ENCODE measurements around the gene SPAG17.

The SPAG17 gene

DNA sequence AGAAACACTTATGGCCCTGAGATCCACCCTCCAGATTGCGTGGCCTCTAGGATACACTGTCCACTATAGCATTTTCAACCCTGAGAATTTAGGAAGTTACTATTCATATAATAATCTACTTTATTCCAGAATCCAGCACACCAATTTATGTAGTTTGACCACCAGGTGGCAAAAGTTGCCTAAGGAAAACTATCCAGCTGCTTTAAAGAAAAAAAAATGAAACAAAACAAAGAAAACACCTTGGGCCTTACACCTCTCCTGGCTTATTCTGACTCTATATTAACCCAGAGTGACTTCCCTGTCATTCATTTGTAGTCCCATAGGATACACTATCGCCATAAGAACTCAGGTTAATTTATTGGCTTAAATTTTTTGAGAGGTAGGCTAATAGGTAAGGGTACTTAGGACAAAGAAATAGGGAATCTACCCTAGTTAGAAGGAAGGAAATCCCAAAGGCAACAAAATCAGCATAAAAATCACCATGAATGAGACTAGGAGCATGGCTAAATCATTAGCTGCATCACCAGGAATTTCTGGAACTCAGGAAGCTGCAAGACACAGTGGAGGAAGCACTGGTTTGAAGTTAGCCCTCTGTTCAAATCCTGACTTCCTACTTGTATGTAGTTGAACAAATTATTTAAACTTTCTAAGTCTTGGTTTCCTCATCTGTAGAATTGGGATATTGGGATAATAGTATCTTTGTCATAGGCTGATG lies 107.5 kb downstream of the SPAG17 start:
- no peak for DNase-seq (ENCODE audit: low read depth in 2 of 2)

DNA sequence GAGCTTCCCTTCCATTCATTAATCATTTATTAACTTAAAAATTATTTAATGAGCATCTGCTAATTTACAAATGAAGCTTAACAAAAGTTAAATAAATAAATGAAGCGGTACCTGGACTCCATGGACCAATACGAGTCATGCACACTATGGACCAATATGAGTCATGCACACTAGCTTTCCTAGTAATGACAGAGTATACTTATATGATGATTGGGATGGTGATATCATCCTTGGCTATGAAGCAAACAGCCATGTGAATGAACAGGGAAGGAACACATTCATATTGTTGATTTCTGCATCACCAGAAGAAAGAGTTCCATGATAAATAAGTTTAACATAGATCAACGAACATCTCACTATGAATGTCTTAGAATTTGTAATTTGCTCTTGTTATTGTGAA lies 109.9 kb downstream of the SPAG17 start:
- peak in 1 of 2 experiments; percentile 20 for DNase-seq (ENCODE audit: low read depth in 2 of 2)

DNA sequence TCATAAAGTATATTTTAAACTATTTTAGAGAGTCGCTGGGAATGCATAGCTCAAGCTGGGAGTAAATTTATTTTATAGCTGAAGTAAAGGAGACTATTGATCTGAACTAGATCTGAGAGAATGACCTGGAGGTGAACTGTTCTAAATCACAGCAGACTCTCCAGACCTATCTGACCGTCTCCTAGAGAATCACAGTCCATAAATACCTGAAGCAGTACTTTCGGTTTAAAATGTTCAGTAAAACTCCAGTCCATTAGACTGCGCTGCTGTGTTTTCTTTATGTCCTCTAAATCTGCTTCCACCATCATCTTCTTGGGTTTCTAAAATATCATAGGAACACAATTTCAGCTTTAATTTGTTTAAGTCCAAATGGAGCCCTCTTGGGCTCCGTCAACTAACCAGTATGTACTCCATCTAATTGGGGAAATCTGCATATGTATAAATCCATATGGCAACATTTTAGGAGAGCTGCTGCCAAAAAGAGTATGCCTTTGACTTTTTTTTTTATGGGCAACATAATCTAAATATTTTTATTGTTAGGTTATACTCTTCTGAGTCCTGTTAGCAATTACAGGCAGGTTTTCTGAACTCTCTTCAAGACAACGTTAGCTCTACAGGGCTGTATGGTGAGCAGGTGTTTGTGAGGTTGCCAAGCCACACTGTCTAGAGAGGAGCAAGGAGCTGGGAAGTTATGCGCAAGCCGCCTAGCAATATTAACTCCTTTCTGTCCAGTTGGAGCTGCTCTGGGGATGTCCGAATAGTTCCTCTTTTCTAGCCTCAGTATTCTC lies 111.2 kb downstream of the SPAG17 start:
- DNase-seq (ENCODE audit: low read depth in 2 of 2) = peak; percentile 73 to 74

DNA sequence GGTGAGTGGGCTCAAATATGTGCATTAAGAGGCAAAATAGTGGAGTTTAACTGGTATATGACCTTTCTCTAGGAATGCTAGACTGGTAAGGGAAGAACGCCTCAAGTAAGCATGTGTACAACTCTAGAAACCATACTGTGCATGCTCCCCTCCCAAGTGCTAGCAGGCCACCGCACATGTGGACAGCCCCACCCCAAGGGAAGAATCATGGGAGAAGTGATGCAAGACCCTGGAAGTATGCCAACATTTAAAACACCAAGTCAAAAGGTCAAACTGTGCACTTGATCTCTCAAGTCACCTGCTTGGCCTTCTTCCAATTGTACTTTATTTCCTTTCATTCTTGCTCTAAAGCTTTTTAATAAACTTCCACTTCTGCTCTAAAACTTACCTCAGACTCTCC lies 135.0 kb downstream of the SPAG17 start:
- no peak for DNase-seq (ENCODE audit: low read depth in 2 of 2)

DNA sequence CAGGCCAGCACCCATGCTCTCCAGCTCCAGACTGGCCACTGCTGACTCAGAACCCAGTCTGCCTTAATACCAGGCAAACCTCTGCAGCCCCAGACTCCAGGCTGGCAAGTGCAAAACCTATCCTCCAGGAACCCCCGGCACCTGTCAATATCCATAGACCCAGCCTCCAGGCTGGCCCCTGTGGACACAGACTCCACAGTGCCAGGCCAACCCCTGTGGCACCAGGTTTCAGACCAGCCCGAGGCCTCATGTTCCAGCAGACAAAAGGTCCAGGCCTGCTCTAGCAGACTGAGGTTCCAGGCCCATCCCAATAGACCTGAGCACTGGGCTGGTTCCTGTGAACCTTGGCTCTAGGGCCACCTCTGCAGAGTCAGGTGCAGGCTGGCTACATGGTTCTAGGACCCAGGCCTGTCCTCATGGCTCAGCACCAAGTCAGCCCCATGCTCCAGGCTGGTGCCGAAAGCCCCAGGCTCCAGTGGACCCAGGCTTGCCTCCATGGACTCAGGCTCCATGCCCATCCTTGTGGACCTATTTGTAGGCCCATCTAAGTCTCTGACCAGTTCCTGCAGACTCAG lies 137.3 kb downstream of the SPAG17 start:
- DNase-seq (ENCODE audit: low read depth in 2 of 2) = no peak

DNA sequence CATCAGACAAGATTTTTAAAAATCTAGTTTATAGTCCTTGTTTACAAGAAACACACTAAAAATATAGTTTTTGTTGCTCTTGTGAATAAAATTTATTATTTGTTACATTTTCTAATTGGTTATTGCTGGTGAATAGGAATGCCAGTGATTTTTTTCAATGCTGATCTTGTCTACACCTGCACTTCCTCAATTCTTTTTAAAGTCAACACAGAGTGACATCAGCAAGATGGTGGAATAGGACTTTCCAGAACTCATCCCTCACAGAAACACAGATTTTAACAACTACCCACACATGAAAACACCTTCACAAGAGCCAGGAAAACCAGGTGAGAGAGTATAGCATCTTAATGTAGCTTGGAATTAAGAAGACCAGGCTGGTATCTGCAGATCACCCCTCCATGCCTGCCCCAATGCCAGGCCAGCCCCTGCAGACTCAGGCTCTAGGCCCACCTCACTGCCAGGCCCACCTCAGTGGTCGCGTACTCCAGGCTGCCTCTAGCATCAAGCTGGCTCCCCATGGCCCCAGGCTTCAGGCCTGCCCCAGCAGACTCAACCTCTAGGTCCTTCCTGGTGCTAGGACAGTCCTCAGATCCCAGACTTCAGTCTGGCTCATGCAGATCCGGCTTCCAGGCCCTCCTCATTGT lies 137.9 kb downstream of the SPAG17 start:
- no peak for DNase-seq (ENCODE audit: low read depth in 2 of 2)

DNA sequence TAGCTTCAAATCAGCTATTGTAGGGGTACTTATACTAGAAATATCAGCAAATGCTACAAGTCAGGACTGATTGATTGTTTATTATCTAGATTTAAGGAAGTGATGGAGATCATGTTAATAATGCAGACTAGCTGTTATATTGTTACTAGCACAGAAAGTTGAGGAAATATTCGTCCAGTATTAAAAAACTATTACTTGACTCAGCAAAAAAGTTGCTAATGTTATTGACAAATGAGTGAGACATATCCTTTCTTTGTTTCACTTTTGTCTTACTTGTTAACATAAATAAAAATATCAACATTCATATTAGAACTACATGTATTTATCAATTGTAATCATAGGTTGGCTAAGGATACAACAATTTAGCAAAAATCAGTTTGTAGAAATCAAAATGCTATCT lies 141.4 kb downstream of the SPAG17 start:
- no peak for DNase-seq (ENCODE audit: low read depth in 2 of 2)

DNA sequence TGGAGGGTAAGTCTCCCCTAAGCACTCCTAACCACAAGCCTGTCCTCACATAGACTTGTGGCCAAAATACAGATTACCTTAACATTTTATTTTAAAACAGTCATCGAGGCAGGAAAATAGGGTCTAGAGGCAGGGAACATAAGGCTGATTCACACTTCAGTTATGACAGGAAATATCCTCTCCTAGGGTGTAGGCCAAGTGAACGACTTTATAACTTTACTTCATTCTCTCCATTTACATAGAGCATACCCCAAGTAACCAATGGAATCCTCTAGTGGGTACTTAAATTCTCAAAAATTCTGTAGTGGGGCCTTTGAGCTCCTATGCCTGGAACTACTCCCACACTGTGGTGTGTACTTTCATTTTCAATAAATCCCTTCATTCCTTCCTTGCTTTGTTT lies 142.5 kb downstream of the SPAG17 start:
- peak; percentile 25 to 35 for DNase-seq (ENCODE audit: low read depth in 2 of 2)

DNA sequence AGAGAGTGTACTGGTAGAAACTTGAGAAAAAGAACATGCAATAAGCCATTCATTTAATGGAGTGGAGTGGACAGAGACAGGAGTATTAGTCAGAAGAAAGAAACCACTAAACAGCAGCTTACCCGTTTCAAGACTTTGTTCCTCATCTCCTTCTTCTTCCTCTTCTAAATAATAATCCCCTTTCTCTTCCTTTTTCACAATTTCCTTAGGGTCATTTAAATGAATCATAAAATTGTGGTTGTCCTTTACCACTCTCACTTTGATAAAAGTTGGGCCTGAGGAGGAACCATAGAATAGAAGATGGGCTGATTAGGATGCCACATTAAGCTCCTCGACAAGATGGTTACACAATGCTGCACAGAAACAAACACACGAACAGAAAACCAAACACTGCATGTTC lies 145.9 kb downstream of the SPAG17 start:
- DNase-seq (ENCODE audit: low read depth in 2 of 2) = no peak

DNA sequence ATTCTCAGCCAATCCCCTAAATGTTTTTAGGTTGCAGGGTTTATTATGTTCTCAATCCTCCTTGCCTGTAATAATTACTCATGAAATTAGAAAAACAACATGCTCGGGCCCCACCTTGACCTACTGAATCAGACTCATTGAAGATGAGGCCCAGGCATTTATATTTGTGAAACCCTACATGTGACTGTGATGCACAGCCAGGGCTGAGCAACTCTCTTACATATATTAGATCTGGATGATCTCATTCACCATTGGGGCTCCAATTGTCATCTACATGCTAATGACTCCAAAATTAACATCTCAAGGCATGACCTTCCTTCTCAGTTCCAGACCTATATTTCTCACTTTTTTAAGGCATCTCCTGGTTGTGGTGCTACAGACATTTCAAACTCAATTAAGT lies 152.1 kb downstream of the SPAG17 start:
- DNase-seq (ENCODE audit: low read depth in 2 of 2) = no peak

DNA sequence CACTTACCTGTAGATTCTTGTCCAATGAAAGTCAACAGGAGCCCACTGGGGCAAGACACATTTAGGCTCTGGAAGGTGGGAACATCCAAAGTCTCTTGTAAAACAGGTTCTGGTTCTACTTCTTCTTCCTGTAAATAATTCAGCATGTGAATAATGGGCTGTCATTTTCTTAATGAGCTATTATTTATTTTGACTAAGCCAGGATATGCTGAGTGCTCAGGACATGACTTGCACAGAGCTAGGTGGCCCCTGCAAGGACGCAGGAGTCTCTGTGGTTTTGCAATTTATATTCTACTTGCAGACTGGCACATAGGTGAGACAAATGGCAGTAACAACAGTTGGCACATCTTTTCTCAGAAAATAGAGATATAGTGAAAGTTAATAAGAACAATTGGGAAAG lies 156.8 kb downstream of the SPAG17 start:
- no peak for DNase-seq (ENCODE audit: low read depth in 2 of 2)

DNA sequence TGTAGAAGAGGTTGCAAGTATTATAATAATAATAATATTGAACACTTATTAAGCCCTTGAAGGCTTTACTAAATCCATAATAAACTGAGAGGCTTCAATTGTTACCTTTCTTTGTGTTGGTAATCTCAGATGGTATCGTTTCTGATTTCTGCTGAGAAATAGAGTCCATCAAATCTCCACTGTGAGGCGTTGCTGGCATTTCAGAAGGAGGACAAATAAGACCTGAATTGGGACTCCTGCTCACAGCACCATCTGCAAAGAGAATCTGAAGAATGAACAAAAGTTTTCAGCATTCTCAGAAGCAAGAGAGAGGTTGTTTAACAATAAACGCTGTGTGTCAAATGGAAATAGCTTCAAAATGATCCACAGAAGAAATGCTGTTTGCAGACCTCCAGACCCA lies 161.8 kb downstream of the SPAG17 start:
- no peak for DNase-seq (ENCODE audit: low read depth in 2 of 2)

DNA sequence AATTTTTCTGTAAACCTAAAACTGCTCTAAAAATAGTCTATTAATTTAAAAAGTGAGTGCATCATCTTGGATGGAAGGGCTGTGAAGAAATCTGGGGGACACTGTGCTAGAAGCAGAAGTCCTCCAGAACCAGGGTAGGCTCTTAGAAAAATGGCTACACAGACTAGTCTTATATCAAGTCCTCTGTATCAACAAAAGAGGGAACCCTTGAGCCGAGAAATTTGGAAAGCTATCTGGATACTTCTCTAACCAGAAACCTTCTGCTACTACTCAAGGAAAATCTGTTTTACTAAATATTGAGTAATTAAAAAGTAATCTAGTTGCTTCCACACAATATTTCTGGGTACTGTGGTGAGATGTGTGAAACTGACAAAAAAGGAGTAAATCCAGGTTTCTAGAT lies 163.4 kb downstream of the SPAG17 start:
- peak in 1 of 2 experiments; percentile 1 for DNase-seq (ENCODE audit: low read depth in 2 of 2)

DNA sequence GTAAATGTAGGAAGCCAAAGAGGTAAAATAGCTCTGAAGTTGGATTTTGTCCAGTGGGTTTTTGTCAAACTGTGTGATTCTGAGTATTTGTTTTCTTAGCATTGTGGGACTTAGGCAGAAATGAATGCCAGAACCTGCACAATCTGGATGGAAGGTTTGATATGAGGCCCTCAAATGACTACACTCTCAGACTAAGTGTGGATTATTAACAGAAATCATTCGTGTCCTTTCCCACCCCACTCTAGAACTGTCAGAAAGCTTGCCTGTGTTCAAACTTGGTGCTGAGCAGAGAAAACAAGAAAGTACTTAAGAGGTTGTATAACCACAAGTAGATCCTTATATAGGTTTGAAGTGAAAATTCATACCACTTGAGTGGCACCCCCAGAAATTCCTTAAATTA lies 167.0 kb downstream of the SPAG17 start:
- no peak for DNase-seq (ENCODE audit: low read depth in 2 of 2)

DNA sequence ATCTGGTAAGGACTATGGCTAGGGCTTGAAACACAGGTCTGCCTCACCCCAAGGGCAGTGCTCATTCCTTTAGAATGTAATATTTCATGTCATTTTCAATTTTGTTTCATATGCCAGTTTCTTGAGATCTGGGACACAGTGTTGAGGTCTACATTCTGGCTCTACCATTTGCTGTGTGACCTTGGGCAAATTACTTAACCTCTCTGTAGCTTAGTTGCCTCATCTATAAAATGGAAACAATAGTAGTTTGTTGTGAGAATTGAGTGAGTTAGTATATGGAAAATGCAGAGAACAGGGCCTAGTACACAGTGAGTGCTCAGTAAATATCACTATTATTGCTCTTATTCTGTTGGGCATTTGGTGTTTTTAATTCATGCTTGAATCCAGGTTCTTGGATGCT lies 171.1 kb downstream of the SPAG17 start:
- DNase-seq (ENCODE audit: low read depth in 2 of 2) = no peak

DNA sequence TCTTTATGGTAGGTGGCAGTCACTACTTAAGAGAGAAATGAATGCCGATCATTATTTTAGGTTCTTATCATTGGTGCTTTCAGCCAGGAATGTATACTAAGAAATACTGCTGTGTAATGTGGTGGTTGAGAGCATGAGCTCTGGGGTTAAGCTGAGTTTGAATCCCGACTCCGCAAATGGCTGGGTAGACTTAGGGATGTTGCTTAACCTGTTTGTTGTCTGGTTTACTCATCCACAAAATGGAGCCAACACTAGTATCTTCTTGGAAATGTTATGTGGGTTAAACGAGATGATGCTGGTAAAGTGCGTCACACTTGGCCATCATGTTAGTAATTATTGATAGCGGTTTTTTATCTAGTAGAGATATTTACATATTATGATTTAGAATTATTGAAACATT lies 171.7 kb downstream of the SPAG17 start:
- DNase-seq (ENCODE audit: low read depth in 2 of 2) = no peak

DNA sequence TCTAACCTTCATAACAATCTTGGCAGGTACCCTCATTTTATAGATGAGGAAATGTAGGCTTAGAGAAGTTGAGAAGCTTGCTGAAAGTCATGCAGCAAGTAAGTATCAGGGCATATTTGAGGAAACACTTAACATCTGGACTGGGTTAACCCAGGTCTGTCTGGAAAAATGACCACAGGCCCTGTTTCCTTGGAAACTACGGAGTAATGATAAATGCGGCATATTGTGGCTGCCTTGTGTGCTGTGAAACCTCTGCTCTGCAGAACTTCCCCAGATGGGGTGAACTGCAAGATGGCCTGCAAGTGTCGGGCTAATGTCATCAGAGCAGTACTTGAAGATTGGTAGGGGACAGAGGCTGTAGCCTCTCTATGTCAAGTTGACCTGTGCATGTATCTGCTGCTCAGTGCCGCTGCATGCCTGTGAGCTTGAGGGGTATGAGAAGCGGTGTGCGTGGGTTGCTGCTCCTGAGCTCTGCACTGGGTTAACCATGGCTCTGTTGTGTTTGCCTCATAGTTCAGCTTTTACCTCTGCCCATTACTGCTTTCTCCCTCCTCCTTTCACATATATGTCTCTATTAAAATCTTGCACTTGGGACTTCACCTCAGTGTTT lies 172.4 kb downstream of the SPAG17 start:
- no peak for DNase-seq (ENCODE audit: low read depth in 2 of 2)

DNA sequence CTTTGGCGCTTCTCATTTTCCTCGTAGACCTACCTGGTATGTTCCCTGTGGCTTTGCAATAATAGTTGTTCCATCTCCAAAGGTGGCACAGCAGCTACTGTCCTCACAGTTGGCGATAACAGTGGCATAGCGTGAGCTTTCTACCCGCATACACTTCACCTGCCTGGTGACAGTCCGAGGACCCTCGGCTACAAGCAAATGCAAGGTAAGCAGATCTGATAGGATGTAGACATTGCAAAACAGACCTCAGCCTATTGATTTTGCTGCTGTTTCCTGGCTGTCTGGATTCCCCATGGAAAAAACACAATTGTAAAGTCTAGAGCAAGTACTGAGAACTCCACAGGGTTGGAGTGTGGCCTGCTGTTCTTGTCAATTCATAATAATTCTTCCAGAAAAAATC lies 177.0 kb downstream of the SPAG17 start:
- no peak for DNase-seq (ENCODE audit: low read depth in 2 of 2)

DNA sequence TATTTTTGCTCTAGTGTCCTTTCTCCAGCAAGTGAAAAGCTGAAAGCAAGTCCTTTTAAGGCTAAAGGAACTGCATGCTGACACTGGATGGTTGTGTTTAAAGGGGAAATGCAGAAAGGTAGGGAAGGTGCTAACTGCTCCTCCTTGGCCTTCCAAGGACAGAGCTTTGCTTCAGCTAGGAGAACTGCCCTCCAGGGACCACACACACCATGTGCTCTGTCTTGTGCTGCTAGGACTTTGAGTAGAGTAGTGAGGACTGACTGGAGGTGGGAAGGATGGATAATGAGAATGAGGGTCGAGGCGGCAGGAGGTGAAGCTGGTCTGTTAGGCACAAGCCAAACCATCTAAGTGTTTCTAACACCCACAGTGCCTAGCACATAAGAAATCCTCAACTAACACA lies 177.6 kb downstream of the SPAG17 start:
- DNase-seq (ENCODE audit: low read depth in 2 of 2) = no peak

DNA sequence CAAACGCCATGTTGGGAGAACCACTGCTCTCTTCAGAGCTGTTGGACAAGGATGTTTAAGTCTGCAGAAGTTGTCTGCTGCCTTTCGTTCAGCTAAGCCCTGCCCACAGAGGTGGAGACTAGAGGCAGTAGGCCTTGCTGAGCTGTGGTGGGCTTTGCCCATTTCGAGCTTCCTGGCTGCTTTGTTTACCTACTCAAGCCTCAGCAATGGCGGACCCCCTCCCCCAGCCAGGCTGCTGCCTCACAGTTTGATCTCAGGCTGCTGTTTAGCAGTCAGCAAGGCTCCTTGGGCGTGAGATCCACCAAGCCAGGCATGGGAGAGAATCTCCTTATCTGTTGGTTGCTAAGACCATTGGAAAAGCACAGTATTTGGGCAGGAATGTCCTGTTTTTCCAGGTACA lies 180.7 kb downstream of the SPAG17 start:
- DNase-seq (ENCODE audit: low read depth in 2 of 2) = no peak

DNA sequence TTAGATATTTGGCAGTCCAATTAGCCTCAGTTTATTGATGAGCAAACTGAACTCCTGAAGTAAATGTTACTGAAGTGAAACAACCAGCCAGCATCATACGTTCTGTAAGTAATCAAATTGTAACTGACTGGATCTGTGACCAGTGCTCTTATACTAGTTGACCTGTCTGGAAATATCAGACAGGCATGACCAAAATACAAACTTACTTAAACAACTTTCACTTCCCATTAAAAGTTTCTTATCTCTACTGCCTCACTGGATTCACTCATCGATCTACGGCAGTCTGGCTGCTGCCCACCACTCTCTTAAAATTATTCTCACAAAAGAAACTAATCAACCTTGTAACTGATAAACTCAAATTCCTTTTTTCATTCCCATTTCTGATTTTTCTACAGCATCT lies 199.1 kb downstream of the SPAG17 start:
- no peak for DNase-seq (ENCODE audit: low read depth in 2 of 2)

DNA sequence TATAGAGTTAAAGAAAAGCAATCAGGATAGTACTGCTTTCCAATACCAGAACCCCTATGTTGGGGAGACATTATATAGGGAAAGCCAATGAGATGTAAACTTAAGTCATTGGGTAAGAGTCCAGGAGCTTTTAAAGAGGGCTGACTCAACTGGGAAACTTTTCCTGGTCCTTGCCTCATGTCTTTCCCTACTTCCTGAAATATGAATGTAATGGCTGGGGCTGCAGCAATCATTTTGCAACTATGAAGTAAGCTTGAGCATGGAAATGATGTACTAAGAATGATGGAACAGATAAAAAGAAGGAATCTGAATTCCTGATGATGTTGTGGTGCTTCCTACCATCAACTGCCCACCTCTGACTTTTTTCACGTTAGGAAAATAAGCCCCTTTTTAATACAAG lies 199.8 kb downstream of the SPAG17 start:
- no peak for DNase-seq (ENCODE audit: low read depth in 2 of 2)
